ENCODE results near the gene AMZ2. TPM values are rescaled to one million over a fixed set of nuclear protein-coding genes. Genes with fewer than 3 reads are reported as not detected.
"Not testable (repeated sequence)": the region's sequence is repeated elsewhere in the genome, so short reads cannot be mapped to it uniquely, and the experiment has no call there.

The AMZ2 gene
- polyA plus RNA-seq, 1 donor (not counting 4 experiments of a cell fraction or from before 2014, with no cell fraction given): 123 TPM

DNA sequence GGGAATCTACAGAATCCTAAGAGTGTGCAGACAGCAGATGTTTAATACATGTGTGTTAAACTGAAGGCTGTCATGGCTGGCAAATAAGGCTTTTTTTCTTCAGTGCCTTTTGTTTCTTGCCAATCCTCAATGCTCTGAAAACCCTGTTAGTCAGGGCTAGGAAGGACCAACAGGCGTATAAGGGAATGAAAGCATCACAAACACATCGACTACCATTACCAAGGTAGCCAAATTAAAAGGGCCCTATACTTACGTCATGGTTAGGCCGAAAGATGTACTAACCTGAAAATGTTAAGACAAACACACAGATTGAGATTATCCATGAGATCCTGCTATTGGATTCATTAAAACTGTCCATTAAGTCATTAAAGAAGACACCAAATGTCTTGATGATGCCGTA lies 30.0 kb downstream of the AMZ2 start:
- no peak for DNase-seq (ENCODE audit: low read depth, low spot score)
- no peak for FAIRE-seq
- Histone ChIP-seq H3K27ac (ENCODE audit: control insufficient read depth, insufficient read depth, low read length) (no peak overlapping the region), H3K79me2 (ENCODE audit: control insufficient read depth, insufficient read depth, low read length) (no peaks in the 10 kb centered on the region), H3K4me2 (ENCODE audit: control insufficient read depth, extremely low read depth, insufficient read depth, low read depth, low read length) (no peak overlapping the region), H3K36me3 (ENCODE audit: control insufficient read depth in 2 of 2, extremely low read depth in 1 of 2, insufficient read depth in 2 of 2, low read length in 2 of 2) (no peaks in the 10 kb centered on the region), H3K4me1 (ENCODE audit: control insufficient read depth, extremely low read depth, insufficient read depth, low read length) (no peaks in the 10 kb centered on the region), H3K9me3 (ENCODE audit: control insufficient read depth, low read depth, low read length) (peaks cover 3% of the 10 kb centered on the region), H3K9me1 (ENCODE audit: control insufficient read depth, extremely low read depth, insufficient read depth, low read length) (no peaks in the 10 kb centered on the region), H4K20me1 (ENCODE audit: control insufficient read depth, extremely low read depth, insufficient read depth, low read length) (no peaks in the 10 kb centered on the region), H3K4me3 (ENCODE audit: control insufficient read depth in 2 of 3, extremely low read depth in 1 of 3, insufficient read depth in 2 of 3, low read depth in 1 of 3, low read length in 3 of 3) (no peak overlapping the region), H3K9ac (ENCODE audit: control insufficient read depth, extremely low read depth, insufficient read depth, low read length) (no peak overlapping the region), H2AFZ (ENCODE audit: control insufficient read depth, low read length) (no peak overlapping the region), H3K27me3 (ENCODE audit: control insufficient read depth, extremely low read depth, insufficient read depth, low read length) (no peaks in the 10 kb centered on the region)
- TF ChIP-seq EZH2 (IDR thresholded peaks at IDR 0.05; ENCODE audit: low read length): no peak
- TF ChIP-seq, protein P1, sequence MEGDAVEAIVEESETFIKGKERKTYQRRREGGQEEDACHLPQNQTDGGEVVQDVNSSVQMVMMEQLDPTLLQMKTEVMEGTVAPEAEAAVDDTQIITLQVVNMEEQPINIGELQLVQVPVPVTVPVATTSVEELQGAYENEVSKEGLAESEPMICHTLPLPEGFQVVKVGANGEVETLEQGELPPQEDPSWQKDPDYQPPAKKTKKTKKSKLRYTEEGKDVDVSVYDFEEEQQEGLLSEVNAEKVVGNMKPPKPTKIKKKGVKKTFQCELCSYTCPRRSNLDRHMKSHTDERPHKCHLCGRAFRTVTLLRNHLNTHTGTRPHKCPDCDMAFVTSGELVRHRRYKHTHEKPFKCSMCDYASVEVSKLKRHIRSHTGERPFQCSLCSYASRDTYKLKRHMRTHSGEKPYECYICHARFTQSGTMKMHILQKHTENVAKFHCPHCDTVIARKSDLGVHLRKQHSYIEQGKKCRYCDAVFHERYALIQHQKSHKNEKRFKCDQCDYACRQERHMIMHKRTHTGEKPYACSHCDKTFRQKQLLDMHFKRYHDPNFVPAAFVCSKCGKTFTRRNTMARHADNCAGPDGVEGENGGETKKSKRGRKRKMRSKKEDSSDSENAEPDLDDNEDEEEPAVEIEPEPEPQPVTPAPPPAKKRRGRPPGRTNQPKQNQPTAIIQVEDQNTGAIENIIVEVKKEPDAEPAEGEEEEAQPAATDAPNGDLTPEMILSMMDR (optimal IDR thresholded peaks at IDR 0.05 in 1 of 3, IDR thresholded peaks at IDR 0.05 in 1 of 3, conservative IDR thresholded peaks at IDR 0.05 in 1 of 3; ENCODE audit: extremely low read depth in 1 of 3, insufficient read depth in 2 of 3, low read length in 3 of 3): no peak
- dilution Hi-C loops (cut with MboI; ENCODE audit: extremely low pct_ligation_motif_present, low sequenced_read_pairs): no loop called here

DNA sequence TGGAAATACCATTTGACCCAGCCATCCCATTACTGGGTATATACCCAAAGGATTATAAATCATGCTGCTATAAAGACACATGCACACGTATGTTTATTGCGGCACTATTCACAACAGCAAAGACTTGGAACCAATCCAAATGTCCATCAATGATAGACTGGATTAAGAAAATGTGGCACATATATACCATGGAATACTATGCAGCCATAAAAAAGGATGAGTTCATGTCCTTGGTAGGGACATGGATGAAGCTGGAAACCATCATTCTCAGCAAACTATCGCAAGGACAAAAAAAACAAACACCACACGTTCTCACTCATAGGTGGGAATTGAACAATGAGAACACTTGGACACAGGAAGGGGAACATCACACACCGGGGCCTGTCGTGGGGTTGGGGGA lies 34.1 kb downstream of the AMZ2 start:
- H3K36me3 ChIP-seq (ENCODE audit: control insufficient read depth in 2 of 2, extremely low read depth in 1 of 2, insufficient read depth in 2 of 2, low read length in 2 of 2); H3K4me1 ChIP-seq (ENCODE audit: control insufficient read depth, extremely low read depth, insufficient read depth, low read length); H3K4me3 ChIP-seq (ENCODE audit: control insufficient read depth in 2 of 3, extremely low read depth in 1 of 3, insufficient read depth in 2 of 3, low read depth in 1 of 3, low read length in 3 of 3); H3K27me3 ChIP-seq (ENCODE audit: control insufficient read depth, extremely low read depth, insufficient read depth, low read length); H3K9me1 ChIP-seq (ENCODE audit: control insufficient read depth, extremely low read depth, insufficient read depth, low read length); DNase-seq (ENCODE audit: low read depth, low spot score); H3K27ac ChIP-seq (ENCODE audit: control insufficient read depth, insufficient read depth, low read length); FAIRE-seq; dilution Hi-C loops (cut with MboI; ENCODE audit: extremely low pct_ligation_motif_present, low sequenced_read_pairs); H4K20me1 ChIP-seq (ENCODE audit: control insufficient read depth, extremely low read depth, insufficient read depth, low read length); H3K9me3 ChIP-seq (ENCODE audit: control insufficient read depth, low read depth, low read length); H3K79me2 ChIP-seq (ENCODE audit: control insufficient read depth, insufficient read depth, low read length); H2AFZ ChIP-seq (ENCODE audit: control insufficient read depth, low read length); H3K9ac ChIP-seq (ENCODE audit: control insufficient read depth, extremely low read depth, insufficient read depth, low read length); H3K4me2 ChIP-seq (ENCODE audit: control insufficient read depth, extremely low read depth, insufficient read depth, low read depth, low read length): not testable (repeated sequence)

DNA sequence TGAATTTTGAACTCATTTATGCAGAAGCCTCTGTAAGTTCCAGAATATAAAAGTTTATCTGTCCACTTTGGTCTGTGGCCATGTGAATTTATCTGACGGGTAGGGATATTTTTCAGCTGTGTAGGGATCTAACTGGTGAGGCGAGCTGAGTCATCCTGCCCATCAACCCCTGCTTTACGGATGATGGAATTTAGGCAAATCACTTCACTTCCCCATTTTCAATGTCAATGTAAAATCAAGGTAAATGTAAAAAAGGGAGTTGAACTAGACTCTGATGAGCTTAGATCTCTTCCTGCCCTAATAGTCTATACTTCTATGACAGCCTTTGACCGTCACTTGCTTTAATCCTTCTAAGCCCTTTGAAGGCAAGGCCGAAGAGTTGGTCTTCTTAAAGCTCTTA lies 40.5 kb downstream of the AMZ2 start:
- Histone ChIP-seq H3K4me1 (ENCODE audit: control insufficient read depth, extremely low read depth, insufficient read depth, low read length) (peaks cover 18% of the 10 kb centered on the region), H3K36me3 (ENCODE audit: control insufficient read depth in 2 of 2, extremely low read depth in 1 of 2, insufficient read depth in 2 of 2, low read length in 2 of 2) (no peaks in the 10 kb centered on the region), H3K27me3 (ENCODE audit: control insufficient read depth, extremely low read depth, insufficient read depth, low read length) (peaks cover 31% of the 10 kb centered on the region), H3K9me1 (ENCODE audit: control insufficient read depth, extremely low read depth, insufficient read depth, low read length) (no peaks in the 10 kb centered on the region), H3K9ac (ENCODE audit: control insufficient read depth, extremely low read depth, insufficient read depth, low read length) (no peak overlapping the region), H3K4me3 (ENCODE audit: control insufficient read depth in 2 of 3, extremely low read depth in 1 of 3, insufficient read depth in 2 of 3, low read depth in 1 of 3, low read length in 3 of 3) (no peak overlapping the region), H3K4me2 (ENCODE audit: control insufficient read depth, extremely low read depth, insufficient read depth, low read depth, low read length) (no peak overlapping the region), H2AFZ (ENCODE audit: control insufficient read depth, low read length) (no peak overlapping the region), H4K20me1 (ENCODE audit: control insufficient read depth, extremely low read depth, insufficient read depth, low read length) (no peaks in the 10 kb centered on the region), H3K79me2 (ENCODE audit: control insufficient read depth, insufficient read depth, low read length) (no peaks in the 10 kb centered on the region), H3K9me3 (ENCODE audit: control insufficient read depth, low read depth, low read length) (no peaks in the 10 kb centered on the region), H3K27ac (ENCODE audit: control insufficient read depth, insufficient read depth, low read length) (no peak overlapping the region)
- FAIRE-seq (no peak), DNase-seq (ENCODE audit: low read depth, low spot score) (no peak)
- TF ChIP-seq EZH2 (IDR thresholded peaks at IDR 0.05; ENCODE audit: low read length): no peak
- TF ChIP-seq, protein P1 (optimal IDR thresholded peaks at IDR 0.05 in 1 of 3, IDR thresholded peaks at IDR 0.05 in 1 of 3, conservative IDR thresholded peaks at IDR 0.05 in 1 of 3; ENCODE audit: extremely low read depth in 1 of 3, insufficient read depth in 2 of 3, low read length in 3 of 3): no peak
- dilution Hi-C loops (cut with MboI; ENCODE audit: extremely low pct_ligation_motif_present, low sequenced_read_pairs): no loop called here
